Endothelial cell of umbilical vein (primary cell): ENCODE measurements around the gene MEN1. TPM values are rescaled to one million over a fixed set of nuclear protein-coding genes. Genes with fewer than 3 reads are reported as not detected.

Source experiments
- BruUV-seq: library from RNA; stranded (reverse); fragments of 400-500 nt; replicated peaks from 2 replicates; lab custom pipeline; 2021; lab: Mats Ljungman, UMichigan
- CTCF ChIA-PET: fragments of 300-600, 350-600 bp; sonication (Branson Sonifier 250); formaldehyde crosslinking; loops from one replicate; lab custom pipeline; 2021; ENCODE audit warnings: antibody characterized with exemption, inconsistent platforms; lab: Charles Lee
- POLR2A ChIA-PET: fragments of 300-600, 350-600 bp; sonication (Branson Sonifier 250); formaldehyde crosslinking; loops from one replicate; lab custom pipeline; 2021; ENCODE audit warnings: antibody characterized with exemption, inconsistent platforms; lab: Charles Lee
- DNase-seq: peaks from one replicate; pipeline ENCODE4 v3.0.0-alpha.2; 2011; ENCODE audit warnings: low read depth, low spot score
- FAIRE-seq: peaks from 2 replicates; lab custom pipeline; 2011; peaks lifted over from hg19 to GRCh38; lab: Jason Lieb, UNC
- H2AFZ ChIP-seq: 2 replicates; pipeline ENCODE4 v1.6.0; 2012; ENCODE audit warnings: low read depth, low read length, control low read depth, inconsistent platforms
- H3K27ac ChIP-seq: 2 replicates; pipeline ENCODE4 v1.5.1; 2011; ENCODE audit warnings: low read depth, mild to moderate bottlenecking, control low read depth, low read length, moderate library complexity; ENCODE audit not compliant: insufficient read depth
- H3K27me3 ChIP-seq, 2 experiments: 2 replicates each; pipeline versions ENCODE4 v1.6.0 to v1.6.1; 2011; ENCODE audit warnings: low read length in 2 of 2, mixed read lengths in 1 of 2; ENCODE audit not compliant: control insufficient read depth in 2 of 2, insufficient read depth in 2 of 2
- H3K36me3 ChIP-seq, 2 experiments: 2 replicates in 1 of 2; 3 replicates in 1 of 2; pipeline ENCODE4 v1.5.1; 2011; ENCODE audit warnings: low read length in 2 of 2, mild to moderate bottlenecking in 1 of 2, moderate library complexity in 1 of 2; ENCODE audit not compliant: control insufficient read depth in 2 of 2, insufficient read depth in 2 of 2; ENCODE audit errors: extremely low read depth in 1 of 2
- H3K4me1 ChIP-seq: 3 replicates; pipeline ENCODE4 v1.5.1; 2011; ENCODE audit warnings: mild to moderate bottlenecking, low read length; ENCODE audit not compliant: control insufficient read depth, insufficient read depth; ENCODE audit errors: extremely low read depth
- H3K4me2 ChIP-seq: 2 replicates; pipeline ENCODE4 v1.6.1; 2011; ENCODE audit warnings: low read length, control low read depth, mixed read lengths; ENCODE audit not compliant: insufficient read depth
- H3K4me3 ChIP-seq, 3 experiments: fragments of 200-600 bp in 1 of 3; sonication (generic), shearing (Covaris generic) in 1 of 3; replicated peaks in 1 of 3; 2 replicates each; pipeline ENCODE4 v1.5.1; 2011 to 2016; ENCODE audit warnings: control low read depth in 3 of 3, low read length in 3 of 3, mild to moderate bottlenecking in 2 of 3, inconsistent platforms in 1 of 3, low read depth in 1 of 3, moderate library complexity in 1 of 3; ENCODE audit not compliant: insufficient read depth in 1 of 3
- H3K79me2 ChIP-seq: 2 replicates; pipeline ENCODE4 v1.6.0; 2012; ENCODE audit warnings: low read length, inconsistent platforms; ENCODE audit not compliant: control insufficient read depth, insufficient read depth
- H3K9ac ChIP-seq: replicated peaks from 2 replicates; pipeline ENCODE3; 2011; ENCODE audit warnings: low read length, control low read depth; ENCODE audit not compliant: insufficient read depth; ENCODE audit errors: extremely low read depth
- H3K9me1 ChIP-seq: replicated peaks from 3 replicates; pipeline ENCODE4 v1.6.0; 2011; ENCODE audit warnings: mild to moderate bottlenecking, low read length; ENCODE audit not compliant: control insufficient read depth, insufficient read depth; ENCODE audit errors: extremely low read depth
- H3K9me3 ChIP-seq: replicated peaks from 2 replicates; pipeline ENCODE4 v1.5.1; 2012; ENCODE audit warnings: low read length, inconsistent platforms; ENCODE audit not compliant: control insufficient read depth, insufficient read depth
- H4K20me1 ChIP-seq: replicated peaks from 2 replicates; pipeline ENCODE3; 2011; ENCODE audit warnings: mild to moderate bottlenecking, low read length; ENCODE audit not compliant: control insufficient read depth, insufficient read depth; ENCODE audit errors: extremely low read depth
- CTCF ChIP-seq, 2 donors: IDR thresholded peaks; 1 replicate in 1 of 2; 2 replicates in 1 of 2; pipeline ENCODE4 v1.5.1; 2011; ENCODE audit warnings: low read length in 2 of 2, mild to moderate bottlenecking in 2 of 2, moderate library complexity in 2 of 2, control low read depth in 1 of 2, inconsistent platforms in 1 of 2, low read depth in 1 of 2; ENCODE audit not compliant: insufficient read depth in 1 of 2; ENCODE audit errors: extremely low read depth in 1 of 2
- EZH2 ChIP-seq: IDR thresholded peaks from 2 replicates; pipeline ENCODE4 v1.6.1; 2012; ENCODE audit warnings: borderline replicate concordance, low read depth, mild to moderate bottlenecking, moderate library complexity, low read length, inconsistent platforms; ENCODE audit not compliant: severe bottlenecking
- FOS ChIP-seq: IDR thresholded peaks from 2 replicates; pipeline ENCODE4 v1.6.1; 2011; ENCODE audit warnings: mild to moderate bottlenecking, low read length, moderate library complexity, borderline replicate concordance; ENCODE audit not compliant: insufficient read depth
- JUN ChIP-seq: IDR thresholded peaks from 2 replicates; pipeline ENCODE4 v1.6.1; 2011; ENCODE audit warnings: borderline replicate concordance, low read depth; ENCODE audit not compliant: insufficient read length, insufficient read depth
- MAX ChIP-seq: IDR thresholded peaks from 2 replicates; pipeline ENCODE4 v1.6.1; 2011; ENCODE audit not compliant: insufficient read depth, insufficient read length
- POLR2A ChIP-seq: IDR thresholded peaks from 2 replicates; pipeline ENCODE4 v1.6.1; 2012; ENCODE audit warnings: low read depth, mild to moderate bottlenecking, control low read depth, low read length
- dilution Hi-C: fragments of 300-500 bp; cut with MboI; formaldehyde crosslinking; loops from one replicate; pipeline ENCODE4 v1.15.0; 2019; ENCODE audit warnings: low sequenced_read_pairs; ENCODE audit not compliant: extremely low pct_ligation_motif_present
- intact Hi-C: fragments of 100-400 bp; cut with micrococcal nuclease; formaldehyde crosslinking; loops from one replicate; pipeline ENCODE4 v1.10.0; 2022
- polyA plus RNA-seq, 4 experiments: library from polyadenylated mRNA; depleted of rRNA in 3 of 4; stranded (reverse) in 3 of 4; unstranded in 1 of 4; fragments of >200 nt; gene quantifications; 2 replicates each; pipeline versions ENCODE4 v1.2.1 to v1.2.3, GENCODE V29; 2011 to 2012; ENCODE audit warnings: missing spikeins in 1 of 4
- total RNA-seq: library from RNA; stranded (reverse); gene quantifications from 2 replicates; pipeline ENCODE4 v1.2.3, GENCODE V29; 2021

MEN1 gene
- total and polyA plus RNA-seq, 2 donors (not counting 3 experiments of a cell fraction or from before 2014, with no cell fraction given): 41.1 to 43.1 TPM

- Histone ChIP-seq H3K9ac (peak overlapping the region; percentile 46), H3K79me2 (peaks cover 2% of the 10 kb centered on the region), H3K27ac (no peak overlapping the region), H3K4me2 (peak overlapping the region; percentile 49), H3K4me1 (peaks cover 8% of the 10 kb centered on the region), H3K9me3 (no peaks in the 10 kb centered on the region), H3K36me3 (peaks cover 0 to 24% of the 10 kb centered on the region in 2 experiments), H4K20me1 (no peaks in the 10 kb centered on the region), H3K9me1 (no peaks in the 10 kb centered on the region), H2AFZ (peak overlapping the region; percentile 67), H3K27me3 (no peaks in the 10 kb centered on the region), H3K4me3 (peak overlapping the region; percentile 62 to 84 (median 70))
- no TSS peak for BruUV-seq
- FAIRE-seq (peak; percentile 73), DNase-seq (no peak)
- POLR2A ChIA-PET: interaction anchor here (1.0 kb wide), 1 partner anchor 9 kb away, joined by 3 read pairs; no protein-coding TSS in a partner anchor
- intact Hi-C loops: loop anchor here (1.0 to 2.0 kb wide), 3 partner anchors 8 to 67 kb away; no protein-coding TSS in a partner anchor
- no peak for TF ChIP-seq FOS
- no peak for TF ChIP-seq CTCF (IDR thresholded peaks at IDR 0.05; ENCODE audit: extremely low read depth in 1 of 2, insufficient read depth in 1 of 2, low read depth in 1 of 2, low read length in 2 of 2)
- TF ChIP-seq POLR2A: no peak
- no peak for TF ChIP-seq EZH2
- TF ChIP-seq MAX: no peak
- no peak for TF ChIP-seq JUN
- CTCF ChIA-PET: interaction anchor here (0.7 to 1.5 kb wide), 3 partner anchors 22 to 34 kb away, joined by 3 to 6 read pairs (median 6); partner anchors contain the start of genes CDC42BPG and SF1
- dilution Hi-C loops: no loop called here
These were observed 540 bp downstream of the MEN1 start for GRCh38 chr11:64809781-64810241.
